Measurements from ENCODE around the gene CDC14A. TPM values are rescaled to one million over a fixed set of nuclear protein-coding genes. Genes with fewer than 3 reads are reported as not detected.

Gene CDC14A
- total RNA-seq, 2 experiments from 2014 or later = 4.9 to 7.2 TPM

GRCh38 chr1:100396651-100397050 is 44.3 kb downstream of the CDC14A start:
- TF ChIP-seq CTCF (conservative IDR thresholded peaks at IDR 0.05; ENCODE audit: low read length) = peak; percentile 37
- TF ChIP-seq EZH2phosphoT487 (IDR thresholded peaks at IDR 0.05; ENCODE audit: borderline replicate concordance, low read depth, low read length) = no peak
- DNase-seq (ENCODE audit: low spot score) = no peak
- H3K79me2 ChIP-seq (ENCODE audit: insufficient read depth, low read depth, low read length) = no peaks in the 10 kb centered on the region
- no TSS peak for BruUV-seq (replicated peaks)
- H4K20me1 ChIP-seq (ENCODE audit: insufficient read depth, low read length) = no peaks in the 10 kb centered on the region
- no peak overlapping the region for H3K4me2 ChIP-seq (ENCODE audit: low read length)
- no peak overlapping the region for H2AFZ ChIP-seq (ENCODE audit: low read length)
- H3K9me2 ChIP-seq (ENCODE audit: insufficient read depth, low read length) = no peaks in the 10 kb centered on the region
- ChIA-PET POLR2A (interaction anchor here (0.6 to 1.3 kb wide), 6 partner anchors 8 to 124 kb away, joined by 3 to 8 read pairs (median 5); no protein-coding TSS in a partner anchor), CTCF (ENCODE audit: unreplicated experiment) (interaction anchor here (0.5 kb wide), 1 partner anchor 716 kb away, joined by 3 read pairs; no protein-coding TSS in a partner anchor)
- H3K9me3 ChIP-seq (ENCODE audit: low read length) = peaks cover 8% of the 10 kb centered on the region; the same call in 1 of the 2 replicates
- peaks cover 12% of the 10 kb centered on the region for H3K4me1 ChIP-seq (ENCODE audit: insufficient read depth, low read length, poor library complexity, severe bottlenecking)
- no peak overlapping the region for H3K4me3 ChIP-seq (ENCODE audit: low read depth, low read length, poor library complexity, severe bottlenecking)
- intact Hi-C loops (cut with micrococcal nuclease; ENCODE audit: unreplicated experiment) = no loop called here
- H3K27ac ChIP-seq (ENCODE audit: low read depth, low read length, poor library complexity, severe bottlenecking) = no peak overlapping the region
- no peaks in the 10 kb centered on the region for H3K36me3 ChIP-seq (ENCODE audit: insufficient read depth, low read length)

GRCh38 chr1:100397681-100398080 is 45.4 kb downstream of the CDC14A start:
- DNase-seq (ENCODE audit: low spot score) = no peak
- no peak overlapping the region for H3K4me3 ChIP-seq (ENCODE audit: low read depth, low read length, poor library complexity, severe bottlenecking)
- ChIA-PET CTCF (ENCODE audit: unreplicated experiment) (no interaction called here), POLR2A (interaction anchor here (1.2 kb wide), 1 partner anchor 123 kb away, joined by 3 read pairs; no protein-coding TSS in a partner anchor)
- no peaks in the 10 kb centered on the region for H3K36me3 ChIP-seq (ENCODE audit: insufficient read depth, low read length)
- no TSS peak for BruUV-seq (replicated peaks)
- no peaks in the 10 kb centered on the region for H3K9me2 ChIP-seq (ENCODE audit: insufficient read depth, low read length)
- peaks cover 12% of the 10 kb centered on the region for H3K4me1 ChIP-seq (ENCODE audit: insufficient read depth, low read length, poor library complexity, severe bottlenecking)
- peaks cover 8% of the 10 kb centered on the region; the same call in 1 of the 2 replicates for H3K9me3 ChIP-seq (ENCODE audit: low read length)
- H3K4me2 ChIP-seq (ENCODE audit: low read length) = no peak overlapping the region
- intact Hi-C loops (cut with micrococcal nuclease; ENCODE audit: unreplicated experiment) = no loop called here
- H3K27ac ChIP-seq (ENCODE audit: low read depth, low read length, poor library complexity, severe bottlenecking) = no peak overlapping the region
- H4K20me1 ChIP-seq (ENCODE audit: insufficient read depth, low read length) = no peaks in the 10 kb centered on the region
- no peak overlapping the region for H2AFZ ChIP-seq (ENCODE audit: low read length)
- H3K79me2 ChIP-seq (ENCODE audit: insufficient read depth, low read depth, low read length) = no peaks in the 10 kb centered on the region
- TF ChIP-seq EZH2phosphoT487 (IDR thresholded peaks at IDR 0.05; ENCODE audit: borderline replicate concordance, low read depth, low read length) (no peak), CTCF (conservative IDR thresholded peaks at IDR 0.05; ENCODE audit: low read length) (no peak)

- peaks cover 12% of the 10 kb centered on the region for H3K4me1 ChIP-seq (ENCODE audit: insufficient read depth, low read length, poor library complexity, severe bottlenecking)
- intact Hi-C loops (cut with micrococcal nuclease; ENCODE audit: unreplicated experiment) = no loop called here
- H3K36me3 ChIP-seq (ENCODE audit: insufficient read depth, low read length) = no peaks in the 10 kb centered on the region
- BruUV-seq (replicated peaks) = no TSS peak
- H3K9me3 ChIP-seq (ENCODE audit: low read length) = peaks cover 8% of the 10 kb centered on the region; the same call in 1 of the 2 replicates
- H3K27ac ChIP-seq (ENCODE audit: low read depth, low read length, poor library complexity, severe bottlenecking) = no peak overlapping the region
- POLR2A ChIA-PET = no interaction called here
- TF ChIP-seq EZH2phosphoT487 (IDR thresholded peaks at IDR 0.05; ENCODE audit: borderline replicate concordance, low read depth, low read length) = no peak
- TF ChIP-seq CTCF (conservative IDR thresholded peaks at IDR 0.05; ENCODE audit: low read length) = no peak
- H3K4me3 ChIP-seq (ENCODE audit: low read depth, low read length, poor library complexity, severe bottlenecking) = no peak overlapping the region
- CTCF ChIA-PET (ENCODE audit: unreplicated experiment) = no interaction called here
- H2AFZ ChIP-seq (ENCODE audit: low read length) = no peak overlapping the region
- DNase-seq (ENCODE audit: low spot score) = no peak
- no peaks in the 10 kb centered on the region for H4K20me1 ChIP-seq (ENCODE audit: insufficient read depth, low read length)
- no peak overlapping the region for H3K4me2 ChIP-seq (ENCODE audit: low read length)
- H3K9me2 ChIP-seq (ENCODE audit: insufficient read depth, low read length) = no peaks in the 10 kb centered on the region
- no peaks in the 10 kb centered on the region for H3K79me2 ChIP-seq (ENCODE audit: insufficient read depth, low read depth, low read length)
Observed at GRCh38 chr1:100398648-100399047, 46.3 kb downstream of the CDC14A start.
